Measurements from ENCODE around the gene MRPL43. TPM values are rescaled to one million over a fixed set of nuclear protein-coding genes. Genes with fewer than 3 reads are reported as not detected.

MRPL43 gene
- total and polyA plus RNA-seq, 2 experiments from 2014 or later, result 60.4 to 126 TPM

GRCh38 chr10:101008823-101009423, 21.6 kb upstream of the MRPL43 start:
- H3K4me1 ChIP-seq (ENCODE audit: insufficient read depth), result peaks cover 11% of the 10 kb centered on the region; the same call in 1 of the 2 replicates
- H3K4me3 Mint-ChIP-seq, result no peak overlapping the region
- ATAC-seq, result no peak
- no peaks in the 10 kb centered on the region; the same call in 1 of the 2 replicates for H3K36me3 ChIP-seq (ENCODE audit: insufficient read depth)
- TF ChIP-seq, protein P1, sequence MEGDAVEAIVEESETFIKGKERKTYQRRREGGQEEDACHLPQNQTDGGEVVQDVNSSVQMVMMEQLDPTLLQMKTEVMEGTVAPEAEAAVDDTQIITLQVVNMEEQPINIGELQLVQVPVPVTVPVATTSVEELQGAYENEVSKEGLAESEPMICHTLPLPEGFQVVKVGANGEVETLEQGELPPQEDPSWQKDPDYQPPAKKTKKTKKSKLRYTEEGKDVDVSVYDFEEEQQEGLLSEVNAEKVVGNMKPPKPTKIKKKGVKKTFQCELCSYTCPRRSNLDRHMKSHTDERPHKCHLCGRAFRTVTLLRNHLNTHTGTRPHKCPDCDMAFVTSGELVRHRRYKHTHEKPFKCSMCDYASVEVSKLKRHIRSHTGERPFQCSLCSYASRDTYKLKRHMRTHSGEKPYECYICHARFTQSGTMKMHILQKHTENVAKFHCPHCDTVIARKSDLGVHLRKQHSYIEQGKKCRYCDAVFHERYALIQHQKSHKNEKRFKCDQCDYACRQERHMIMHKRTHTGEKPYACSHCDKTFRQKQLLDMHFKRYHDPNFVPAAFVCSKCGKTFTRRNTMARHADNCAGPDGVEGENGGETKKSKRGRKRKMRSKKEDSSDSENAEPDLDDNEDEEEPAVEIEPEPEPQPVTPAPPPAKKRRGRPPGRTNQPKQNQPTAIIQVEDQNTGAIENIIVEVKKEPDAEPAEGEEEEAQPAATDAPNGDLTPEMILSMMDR (conservative IDR thresholded peaks at IDR 0.05; ENCODE audit: low read depth in 2 of 2), result no peak
- TF ChIP-seq JUNB (IDR thresholded peaks at IDR 0.05; ENCODE audit: unreplicated experiment) (no peak), REST (IDR thresholded peaks at IDR 0.05; ENCODE audit: unreplicated experiment) (no peak), ZNF462 (CRISPR knock-in tag; IDR thresholded peaks at IDR 0.05) (no peak), ZNF331 (CRISPR knock-in tag; IDR thresholded peaks at IDR 0.05; ENCODE audit: low read depth) (no peak), ETS1 (IDR thresholded peaks at IDR 0.05) (no peak)
- 0 out of 2 replicates have a peak, but pooled peaks cover 4% of the 10 kb centered on the region for H3F3A ChIP-seq (replicated peaks; ENCODE audit: low read depth)
- no peak overlapping the region for H3K4me3 ChIP-seq
- no peaks in the 10 kb centered on the region for H3K9me2 ChIP-seq (ENCODE audit: insufficient read depth)
- H3K27ac Mint-ChIP-seq, result no peak overlapping the region
- H3K4me2 ChIP-seq, result no peak overlapping the region
- H3K27ac ChIP-seq (ENCODE audit: low read depth), result no peak overlapping the region
- DNase-seq (ENCODE audit: low spot score), result no peak
- H3K79me2 ChIP-seq (replicated peaks; ENCODE audit: insufficient read depth), result no peaks in the 10 kb centered on the region
- H2AFZ ChIP-seq, result no peak overlapping the region
- H3K27me3 Mint-ChIP-seq (ENCODE audit: insufficient read depth, low read depth, poor library complexity), result peaks cover 17% of the 10 kb centered on the region
- 0 out of 2 replicates have a peak, but pooled peaks cover 7% of the 10 kb centered on the region for H4K20me1 ChIP-seq (replicated peaks; ENCODE audit: insufficient read depth)
- H3K27me3 ChIP-seq (ENCODE audit: insufficient read depth), result no peaks in the 10 kb centered on the region
- peaks cover 24% of the 10 kb centered on the region for H3K4me1 Mint-ChIP-seq
- no peaks in the 10 kb centered on the region for H3K9me3 Mint-ChIP-seq
- peaks cover 22% of the 10 kb centered on the region for H3K36me3 Mint-ChIP-seq (ENCODE audit: low read depth)
